Activated CD4-positive, alpha-beta T cell treated with anti-CD3 and anti-CD28 coated beads, Interleukin-2, amount 50 U/mL, for 24 hours (primary cell): ENCODE measurements around the gene ABR.
A peak's percentile ranks its signal among the peaks of the same experiment; 100 is the strongest.
"Not testable (repeated sequence)": the region's sequence is repeated elsewhere in the genome, so short reads cannot be mapped to it uniquely, and the experiment has no call there.

Experiments
- DNase-seq, 2 donors: peaks; one replicate each; pipeline ENCODE4 v3.0.0-alpha.2; 2020; ENCODE audit warnings: low read depth in 1 of 2, low spot score in 1 of 2

The ABR gene

DNA sequence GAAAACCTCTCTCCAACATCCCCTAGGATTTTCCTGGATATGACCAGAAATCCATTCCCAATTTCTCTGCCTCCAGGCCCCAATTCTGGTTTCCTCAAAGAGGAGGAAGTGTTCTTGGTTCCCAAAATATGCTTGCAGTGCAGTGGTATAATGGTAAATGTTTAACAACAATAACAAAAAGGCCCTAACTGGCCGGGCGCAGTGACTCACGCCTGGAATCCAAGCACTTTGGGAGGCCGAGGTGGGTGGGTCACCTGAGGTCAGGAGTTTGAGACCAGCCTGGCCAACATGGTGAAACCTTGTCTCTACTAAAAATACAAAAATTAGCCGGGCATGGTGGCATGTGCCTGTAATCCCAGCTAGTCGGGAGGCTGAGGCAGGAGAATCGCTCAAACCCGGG, 184.5 kb downstream of the ABR start:
- DNase-seq = not testable (repeated sequence)

DNA sequence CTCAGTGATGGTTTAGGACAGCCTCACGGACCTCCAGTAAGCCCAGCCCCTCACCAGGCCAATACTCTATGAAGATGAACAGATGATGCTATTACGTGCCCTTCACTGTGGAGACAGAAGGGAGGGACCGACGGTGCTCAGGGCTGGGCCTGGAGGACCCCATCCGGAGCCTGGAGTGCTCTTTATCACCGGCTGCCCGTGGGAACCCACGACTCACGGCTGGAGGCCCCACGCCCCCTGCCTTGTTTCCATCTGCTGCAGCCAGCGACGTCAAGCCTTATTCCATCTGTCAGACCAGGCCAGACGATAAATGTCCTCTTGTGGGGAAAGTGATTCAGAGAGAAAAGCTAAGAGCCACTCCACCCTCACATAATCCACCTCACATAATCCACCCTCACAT, 186.8 kb downstream of the ABR start:
- no peak for DNase-seq

DNA sequence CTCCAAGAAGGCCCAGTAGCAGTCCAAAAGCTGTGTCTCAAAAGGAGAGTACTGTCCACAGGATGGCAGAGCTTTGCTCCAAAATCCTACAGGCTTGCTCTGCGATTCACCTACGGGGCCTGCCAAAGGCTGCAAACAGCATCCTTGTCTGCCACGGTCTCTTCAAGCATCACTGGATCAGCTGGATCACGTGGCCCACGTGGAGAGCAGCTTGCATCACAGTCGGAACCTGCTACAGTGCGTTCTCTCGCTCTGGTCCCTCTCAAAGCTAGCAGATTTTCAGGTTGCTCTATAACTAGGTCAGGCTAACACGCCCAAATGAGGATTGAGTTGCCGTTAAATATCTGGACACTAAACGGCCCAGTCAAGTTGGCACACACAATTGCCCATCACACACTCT, 191.2 kb downstream of the ABR start:
- DNase-seq = no peak

DNA sequence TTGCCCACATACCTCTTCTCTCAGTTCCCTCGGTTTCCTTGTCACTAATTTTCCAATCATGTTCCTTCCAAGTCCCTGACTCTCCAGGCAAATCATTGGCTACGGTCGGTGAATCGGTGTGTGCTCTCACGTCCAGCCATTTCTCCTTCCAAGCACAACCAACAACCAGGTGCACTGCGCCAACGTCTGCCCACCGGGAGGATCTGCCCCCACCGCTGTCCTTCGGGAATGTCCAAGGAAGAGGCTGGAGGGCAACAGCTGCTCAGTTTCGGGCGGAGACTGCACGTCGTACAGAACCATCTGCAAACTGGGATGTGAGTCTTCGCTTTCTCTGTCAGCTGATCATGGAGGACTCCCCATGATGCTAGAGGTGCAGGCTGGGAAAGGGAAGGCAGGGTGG, 191.8 kb downstream of the ABR start:
- DNase-seq = no peak

DNA sequence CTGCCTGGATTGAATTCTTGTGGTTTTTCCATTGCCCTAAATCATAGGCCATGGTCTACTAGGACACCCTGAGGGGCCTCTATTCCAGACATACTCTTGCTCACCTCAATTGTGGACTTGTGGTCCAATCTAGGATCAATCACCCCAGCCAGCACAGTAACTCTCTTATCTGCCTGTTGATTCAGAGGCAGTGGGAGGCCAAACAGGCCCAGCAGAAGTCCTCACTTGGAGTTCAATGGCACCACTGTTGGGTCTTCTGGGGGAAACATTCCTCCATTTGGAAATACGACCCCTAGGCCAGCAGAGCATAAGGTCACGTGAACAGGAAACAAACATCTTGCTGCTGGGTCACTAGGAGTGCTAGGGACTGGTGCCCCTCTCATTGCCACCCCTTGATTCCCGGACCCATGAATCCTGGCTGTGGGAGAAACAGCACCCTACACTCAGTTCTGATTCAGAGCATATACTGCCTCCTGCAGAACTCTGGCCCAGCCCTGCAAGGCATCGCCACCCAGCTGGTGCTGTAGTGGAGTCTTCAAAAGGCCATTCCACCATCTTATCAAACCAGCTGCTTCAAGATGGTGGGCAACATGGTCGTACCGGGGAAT, 193.4 kb downstream of the ABR start:
- no peak for DNase-seq

DNA sequence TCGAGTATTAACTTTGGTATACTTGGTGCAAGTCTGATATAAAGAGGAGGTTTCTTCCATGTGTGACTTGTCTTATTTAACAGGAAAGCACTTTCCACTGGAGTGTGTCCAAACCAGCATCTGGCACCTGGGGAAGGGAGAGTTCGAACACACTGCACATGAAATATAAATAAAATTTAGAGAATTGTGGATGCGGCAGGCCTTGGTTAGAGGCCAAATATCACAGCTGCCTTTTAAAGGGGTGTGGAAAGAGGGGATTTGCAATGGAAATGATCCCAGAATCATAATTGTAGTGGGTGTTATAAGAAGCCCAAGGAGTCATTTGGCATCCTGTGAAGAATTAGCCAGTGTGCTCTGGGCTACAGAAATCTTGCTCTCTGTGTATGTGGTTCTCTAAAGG, 195.9 kb downstream of the ABR start:
- no peak for DNase-seq

DNA sequence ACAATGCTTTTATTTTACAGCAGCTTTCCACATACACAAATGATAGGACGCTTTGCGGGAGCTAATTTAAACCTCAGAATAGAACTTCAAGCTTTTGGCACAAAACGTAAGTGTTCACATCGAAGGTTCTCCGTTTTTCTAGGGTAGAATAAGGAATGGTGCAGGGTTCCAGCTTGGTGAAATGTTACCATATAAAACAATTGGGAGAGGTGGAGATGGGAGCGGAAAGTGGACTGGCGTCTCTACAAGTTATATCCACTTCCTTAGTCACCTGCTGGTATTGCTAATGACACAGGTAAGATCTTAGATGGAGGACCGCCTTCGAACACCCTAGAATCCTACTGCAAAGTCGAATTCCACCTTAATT, 198.5 kb downstream of the ABR start:
- no peak for DNase-seq

DNA sequence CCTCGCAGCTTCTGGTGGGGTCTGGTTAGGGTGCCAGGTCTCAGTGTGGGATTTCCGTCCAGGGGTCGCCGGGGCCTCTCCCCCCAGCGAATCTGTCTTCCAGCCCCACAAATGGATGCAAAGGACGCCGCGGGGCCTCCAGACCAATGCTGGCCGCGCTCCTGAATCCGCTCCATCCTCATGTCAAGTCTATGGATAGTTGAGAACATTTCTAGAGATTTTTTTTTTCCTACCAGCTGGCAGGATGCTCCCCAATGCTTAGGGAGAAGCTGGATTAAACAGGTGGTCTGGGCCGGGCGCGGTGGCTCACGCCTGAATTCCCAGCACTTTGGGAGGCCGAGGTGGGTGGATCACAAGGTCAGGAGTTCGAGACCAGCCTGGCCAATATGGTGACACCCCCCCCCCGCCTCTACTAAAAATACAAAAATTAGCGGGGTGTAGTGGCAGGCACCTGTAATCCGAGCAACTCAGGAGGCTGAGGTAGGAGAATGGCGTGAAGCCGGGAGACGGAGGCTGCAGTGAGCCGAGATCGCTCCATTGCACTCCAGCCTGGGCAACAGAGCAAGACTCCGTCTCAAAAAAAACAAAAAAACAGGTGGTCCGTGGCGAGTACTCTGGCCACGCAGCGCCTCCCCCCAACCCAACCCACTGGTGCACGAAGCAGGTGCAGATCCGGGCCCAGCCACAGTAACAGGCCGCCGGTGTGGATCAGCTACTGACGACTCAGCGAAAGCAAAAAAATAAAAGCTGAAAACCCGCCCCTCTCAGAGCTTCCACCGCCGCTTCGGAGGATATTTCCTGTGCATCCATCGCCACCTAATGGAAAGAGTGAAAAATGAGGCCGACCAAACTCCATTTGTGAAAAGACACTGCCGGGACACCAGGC, 199.1 kb downstream of the ABR start:
- DNase-seq = peak; percentile 49 to 71

DNA sequence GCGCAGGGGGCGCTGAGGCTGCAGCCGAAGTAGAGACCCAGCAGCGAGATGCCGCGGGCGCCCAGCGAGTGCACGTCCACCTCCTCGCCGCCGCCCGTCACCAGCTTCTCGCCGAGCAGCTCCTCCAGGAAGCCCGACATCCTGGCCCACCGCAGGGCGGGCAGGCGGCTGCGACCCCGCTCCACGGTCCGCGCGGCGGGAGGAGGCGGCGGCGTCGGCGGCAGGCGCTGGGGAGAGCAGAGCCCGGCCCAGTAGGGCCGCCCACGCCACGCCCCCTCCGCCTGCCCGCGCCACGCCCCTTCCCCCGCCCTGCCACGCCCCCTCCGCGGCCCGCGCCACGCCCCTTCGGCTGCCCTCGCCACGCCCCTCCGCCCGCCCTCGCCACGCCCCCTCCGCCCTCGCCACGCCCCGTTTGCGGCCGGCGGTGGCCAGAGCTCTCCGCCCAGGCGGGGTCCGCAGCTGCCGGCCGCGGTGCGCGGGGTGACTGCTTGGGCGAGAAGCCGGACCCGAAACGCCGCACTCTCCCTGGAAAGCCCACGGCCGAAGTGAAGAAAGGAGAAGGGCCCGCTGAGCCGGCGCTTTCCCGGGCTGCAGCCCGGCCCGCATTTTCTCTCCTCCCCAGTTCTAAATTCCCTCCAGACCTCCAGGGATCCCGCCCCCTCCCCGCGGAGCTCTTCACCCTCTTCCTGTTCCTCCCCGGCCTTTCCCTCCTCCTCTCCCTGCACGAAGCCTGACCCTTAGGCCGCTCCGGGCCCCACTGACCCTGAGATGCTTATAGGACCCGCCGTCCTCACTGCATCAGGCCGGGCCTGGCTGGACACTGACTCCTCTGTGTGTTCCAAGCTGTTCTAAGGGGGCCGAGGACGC, 200.0 kb downstream of the ABR start, which contains the start of gene NXN:
TSS of gene NXN (minus strand) at position 238 of the 867 bp plus-strand sequence.
- DNase-seq = peak; percentile 79 to 83

DNA sequence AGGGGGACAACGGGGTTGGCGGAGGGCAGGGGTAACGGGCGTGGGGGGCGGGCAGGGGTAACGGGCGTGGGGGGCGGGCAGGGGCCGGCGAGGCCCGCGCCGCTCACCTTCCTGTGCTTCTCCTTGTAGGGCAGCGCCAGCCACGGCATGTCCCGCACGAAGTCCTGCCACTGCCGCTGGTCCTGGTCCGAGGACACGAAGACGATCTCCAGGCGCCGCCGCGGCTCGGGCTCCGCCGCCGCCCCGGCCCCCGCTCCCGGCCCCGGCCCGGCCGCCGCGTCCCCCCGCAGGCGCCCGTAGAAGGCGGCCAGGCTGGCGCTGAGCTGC, 200.6 kb downstream of the ABR start:
- no peak for DNase-seq

DNA sequence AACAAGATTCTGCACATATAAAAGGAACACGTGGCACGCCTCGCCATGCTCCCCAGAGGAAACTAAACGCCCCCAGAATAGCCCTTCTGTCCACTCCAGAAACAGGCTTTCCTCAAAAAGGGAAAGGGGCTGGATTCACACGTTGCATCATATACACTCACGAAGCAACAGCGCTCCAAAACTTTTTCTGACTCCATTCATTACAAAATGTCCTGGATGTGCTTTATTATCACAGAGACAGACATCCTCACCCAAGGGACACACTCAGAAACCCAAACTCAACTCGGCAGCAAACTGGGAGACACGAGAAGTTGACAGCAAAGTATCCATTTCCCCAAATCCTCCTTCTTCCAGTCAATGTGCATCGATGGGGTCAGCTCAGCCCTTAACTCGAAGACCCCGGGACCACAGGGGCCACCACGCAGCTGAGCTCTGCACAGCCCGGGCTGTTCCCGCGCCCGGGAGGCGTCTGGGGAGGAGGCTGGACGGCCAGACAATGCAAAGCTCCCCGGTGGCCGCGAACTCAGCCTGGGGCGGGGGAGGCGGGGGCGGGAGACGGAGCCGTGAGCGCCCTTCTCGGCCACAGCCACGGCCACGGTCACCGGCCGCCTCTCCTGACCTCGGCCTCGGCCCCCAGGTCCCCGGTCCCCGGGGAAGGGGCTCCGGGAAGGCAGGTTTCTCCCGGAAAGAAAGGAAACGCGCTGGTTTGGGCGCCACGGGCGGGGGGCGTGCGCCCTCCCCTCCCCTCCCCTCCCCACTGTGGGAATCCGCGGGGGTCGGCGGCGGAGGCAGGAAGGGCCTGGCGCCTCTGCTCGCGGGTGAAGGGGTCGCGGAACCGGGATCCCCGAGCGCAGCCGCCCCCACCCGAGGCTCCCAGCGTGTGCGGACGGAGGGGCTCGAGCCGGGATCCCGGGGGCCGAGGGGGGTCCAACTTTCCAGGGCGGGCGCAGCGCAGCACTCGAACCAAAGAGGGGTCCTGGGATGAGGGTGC, 201.4 kb downstream of the ABR start:
- DNase-seq = no peak

DNA sequence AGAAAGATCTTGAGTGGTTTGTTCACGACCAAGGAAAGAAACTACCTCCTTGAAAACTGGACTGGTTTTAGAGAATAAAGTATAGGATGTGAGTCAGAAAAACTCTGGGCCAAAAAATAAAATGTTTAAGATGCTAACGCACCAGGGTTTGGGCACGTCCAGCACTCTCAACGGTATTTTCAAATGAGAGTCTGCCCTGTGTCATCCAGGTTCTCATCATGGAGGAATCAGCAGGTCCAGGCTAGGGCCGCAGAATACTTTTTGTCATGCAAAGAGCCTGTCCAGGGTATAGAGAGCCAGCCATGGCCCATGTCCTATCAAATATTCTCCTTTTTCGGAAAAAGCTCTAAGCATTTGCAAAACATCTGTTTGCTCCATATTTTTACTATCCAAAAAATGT, 202.6 kb downstream of the ABR start:
- DNase-seq = no peak

DNA sequence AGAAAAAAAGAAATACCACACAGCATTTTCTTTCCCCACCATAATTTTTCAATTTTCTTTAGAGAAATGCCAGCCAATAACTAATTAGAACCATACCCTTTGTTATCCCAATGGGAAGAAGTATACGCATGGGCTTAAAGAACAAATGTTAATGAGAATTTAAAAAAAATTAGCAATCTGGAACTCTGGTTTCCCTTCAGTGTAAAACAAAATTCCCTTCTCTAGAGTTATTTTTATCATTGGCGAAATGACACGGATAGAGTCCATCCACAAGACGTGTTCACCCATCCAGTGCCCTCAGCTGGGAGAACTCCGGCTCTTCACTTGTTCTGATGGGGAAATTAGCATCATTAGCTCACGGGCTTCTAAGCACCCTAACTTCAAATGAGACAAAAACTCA, 203.5 kb downstream of the ABR start:
- DNase-seq = no peak

DNA sequence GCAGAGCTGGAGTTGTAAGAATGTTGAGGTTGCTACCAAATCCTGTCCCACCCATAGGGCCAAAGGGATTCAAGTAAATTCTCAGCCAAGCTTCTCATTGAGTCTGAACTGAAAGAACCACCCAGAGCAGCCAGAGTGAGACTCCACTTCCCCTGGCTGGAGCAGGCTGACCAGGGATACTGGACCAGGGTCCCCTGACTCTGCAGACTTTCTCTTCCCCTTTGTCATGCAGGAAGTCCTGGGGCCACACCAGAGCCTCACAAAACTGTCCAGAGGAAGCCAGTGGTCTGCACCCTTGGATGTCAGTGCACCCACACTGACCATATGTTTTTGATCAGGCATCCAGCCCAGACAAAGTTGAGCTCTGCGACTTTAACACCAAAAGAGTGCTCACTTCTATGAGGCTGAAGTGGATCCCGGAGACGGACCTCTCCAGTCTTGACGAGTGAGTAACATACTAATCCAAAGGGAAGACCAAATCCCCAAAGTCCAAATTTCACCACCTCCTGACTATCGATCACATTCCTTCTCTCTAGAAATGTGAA, 204.3 kb downstream of the ABR start:
- DNase-seq = no peak

DNA sequence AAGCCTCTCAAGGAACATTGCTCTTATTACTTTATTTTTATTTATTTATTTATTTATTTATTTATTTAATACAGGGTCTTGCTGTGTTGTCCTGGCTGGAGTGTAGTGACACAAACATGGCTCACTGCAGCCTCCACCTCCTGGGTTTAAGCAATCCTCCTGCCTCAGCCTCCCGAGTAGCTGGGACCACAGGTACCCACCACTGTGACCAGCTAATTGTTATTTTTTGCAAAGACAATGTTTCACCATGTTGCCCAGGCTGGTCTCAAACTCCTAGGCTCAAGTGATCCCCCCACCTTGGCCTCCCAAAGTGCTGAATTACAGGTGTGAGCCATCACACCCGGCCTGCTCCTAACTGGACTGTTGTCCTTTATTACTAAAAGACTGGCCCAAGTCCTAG, 205.0 kb downstream of the ABR start:
- not testable (repeated sequence) for DNase-seq

DNA sequence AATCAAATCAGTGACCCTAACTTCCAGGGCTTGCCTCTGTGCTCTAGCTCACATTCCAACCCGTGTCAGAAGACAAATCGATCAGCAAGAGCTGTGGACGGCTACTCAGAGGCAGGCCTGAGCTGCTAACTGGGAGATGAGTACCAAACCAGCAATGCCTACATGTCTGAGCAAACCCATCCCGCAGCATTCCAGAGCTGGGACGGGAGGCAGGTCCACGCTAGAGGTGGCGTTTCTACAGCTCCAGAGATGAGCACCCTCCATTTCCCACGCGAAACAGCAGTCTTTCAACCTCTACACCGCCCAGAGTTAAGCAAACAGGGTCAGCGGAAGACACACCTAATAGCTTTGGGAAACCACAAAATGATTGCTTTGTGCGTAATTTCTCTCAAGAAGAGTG, 206.7 kb downstream of the ABR start:
- DNase-seq = no peak

DNA sequence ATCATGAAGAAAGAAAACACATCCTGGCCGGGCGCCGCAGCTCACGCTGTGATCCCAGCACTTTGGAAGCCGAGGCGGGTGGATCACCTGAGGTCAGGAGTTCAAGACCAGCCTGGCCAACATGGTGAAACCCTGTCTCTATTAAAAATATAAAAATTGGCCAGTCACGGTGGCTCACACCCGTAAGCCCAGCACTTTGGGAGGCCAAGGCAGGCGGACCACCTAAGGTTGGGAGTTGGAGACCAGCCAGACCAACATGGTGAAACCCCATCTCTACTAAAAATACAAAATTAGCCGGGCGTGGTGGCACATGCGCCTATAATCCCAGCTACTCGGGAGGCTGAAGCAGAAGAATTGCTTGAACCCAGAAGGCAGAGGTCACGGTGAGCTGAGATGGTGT, 207.9 kb downstream of the ABR start:
- not testable (repeated sequence) for DNase-seq

DNA sequence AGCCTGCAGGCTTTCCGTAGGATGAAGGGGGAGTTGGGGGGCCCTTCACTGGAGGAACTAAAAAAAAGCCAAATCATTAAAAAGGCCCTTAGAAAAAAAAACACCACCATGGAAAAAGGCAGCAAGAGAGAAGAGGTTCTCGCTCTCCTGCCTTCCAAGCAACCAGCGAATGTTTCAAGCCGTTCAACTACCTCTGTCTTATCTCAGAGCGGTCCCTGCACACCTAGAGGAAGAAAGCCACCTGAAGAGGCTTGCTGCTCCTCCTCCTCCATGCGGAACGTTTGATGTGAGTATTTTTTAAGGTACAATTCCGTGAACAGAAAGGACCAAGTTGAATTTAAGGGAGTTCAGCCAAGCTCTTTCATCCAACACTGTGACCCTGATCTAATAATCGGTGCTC, 209.4 kb downstream of the ABR start:
- DNase-seq = no peak

DNA sequence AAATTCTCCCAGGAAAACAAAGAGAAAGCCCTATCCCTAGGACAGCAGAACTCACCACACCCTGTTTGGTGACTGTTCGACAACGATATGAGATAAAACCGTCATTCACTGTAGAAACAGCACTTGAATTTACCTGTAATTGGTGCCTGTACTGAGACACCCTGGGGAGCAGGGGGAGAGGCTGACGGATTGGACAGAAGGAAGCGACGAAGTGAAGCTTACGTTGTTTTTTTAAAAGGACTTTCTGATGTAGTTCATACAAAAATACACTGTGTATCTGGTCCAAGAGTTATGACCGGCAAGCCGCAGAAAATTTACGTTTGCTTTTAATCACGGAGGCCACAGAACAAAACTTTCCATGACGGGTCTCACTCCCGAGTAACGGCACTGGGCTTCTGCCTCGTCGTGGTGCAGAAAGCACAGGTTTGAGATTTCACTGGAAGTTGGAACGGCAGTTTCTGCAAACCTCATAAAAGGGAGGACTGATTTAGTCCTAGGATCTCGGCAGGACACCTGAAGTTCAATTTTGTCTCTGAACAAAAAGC, 209.9 kb downstream of the ABR start:
- no peak for DNase-seq
